Measurements from ENCODE around the gene COPB1.

- TF ChIP-seq, protein P1, sequence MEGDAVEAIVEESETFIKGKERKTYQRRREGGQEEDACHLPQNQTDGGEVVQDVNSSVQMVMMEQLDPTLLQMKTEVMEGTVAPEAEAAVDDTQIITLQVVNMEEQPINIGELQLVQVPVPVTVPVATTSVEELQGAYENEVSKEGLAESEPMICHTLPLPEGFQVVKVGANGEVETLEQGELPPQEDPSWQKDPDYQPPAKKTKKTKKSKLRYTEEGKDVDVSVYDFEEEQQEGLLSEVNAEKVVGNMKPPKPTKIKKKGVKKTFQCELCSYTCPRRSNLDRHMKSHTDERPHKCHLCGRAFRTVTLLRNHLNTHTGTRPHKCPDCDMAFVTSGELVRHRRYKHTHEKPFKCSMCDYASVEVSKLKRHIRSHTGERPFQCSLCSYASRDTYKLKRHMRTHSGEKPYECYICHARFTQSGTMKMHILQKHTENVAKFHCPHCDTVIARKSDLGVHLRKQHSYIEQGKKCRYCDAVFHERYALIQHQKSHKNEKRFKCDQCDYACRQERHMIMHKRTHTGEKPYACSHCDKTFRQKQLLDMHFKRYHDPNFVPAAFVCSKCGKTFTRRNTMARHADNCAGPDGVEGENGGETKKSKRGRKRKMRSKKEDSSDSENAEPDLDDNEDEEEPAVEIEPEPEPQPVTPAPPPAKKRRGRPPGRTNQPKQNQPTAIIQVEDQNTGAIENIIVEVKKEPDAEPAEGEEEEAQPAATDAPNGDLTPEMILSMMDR (IDR thresholded peaks at IDR 0.05; ENCODE audit: low read depth, low read length, poor library complexity, severe bottlenecking) = no peak
- TF ChIP-seq EZH2phosphoT487 (IDR thresholded peaks at IDR 0.05; ENCODE audit: borderline replicate concordance, low read length) = no peak
Measured at GRCh38 chr11:14420223-14420622, 79.4 kb downstream of the COPB1 start.
